ENCODE data around the gene LYST.

DNA sequence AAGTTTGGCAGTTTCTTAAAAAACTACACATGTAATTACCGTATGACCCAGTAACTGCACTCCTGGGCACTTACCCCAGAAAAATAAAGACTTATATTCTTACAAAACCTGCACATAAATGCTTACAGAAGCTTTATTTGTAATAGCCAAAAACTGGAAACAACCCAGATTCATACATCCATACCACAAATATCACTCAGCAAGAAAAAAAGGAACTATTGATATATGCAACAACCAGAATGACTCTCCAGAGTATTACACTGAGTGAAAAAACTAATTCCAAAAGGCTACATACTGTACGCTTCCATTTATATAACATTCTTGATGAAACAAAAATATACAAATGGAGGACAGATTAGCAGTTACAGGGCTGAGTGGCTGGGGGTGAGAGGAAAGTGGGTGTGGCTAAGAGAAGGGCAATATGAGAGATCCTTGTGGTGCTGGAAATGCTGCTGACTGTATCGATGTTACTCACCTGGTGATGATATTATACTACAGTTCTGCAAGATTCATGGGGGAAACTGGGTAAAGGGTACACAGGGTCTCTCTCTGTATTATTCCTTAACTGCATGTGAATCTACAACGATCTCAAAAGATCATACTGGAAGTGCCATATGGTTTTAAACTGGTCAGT, 121.1 kb downstream of the LYST start:
- TF ChIP-seq, protein P1, sequence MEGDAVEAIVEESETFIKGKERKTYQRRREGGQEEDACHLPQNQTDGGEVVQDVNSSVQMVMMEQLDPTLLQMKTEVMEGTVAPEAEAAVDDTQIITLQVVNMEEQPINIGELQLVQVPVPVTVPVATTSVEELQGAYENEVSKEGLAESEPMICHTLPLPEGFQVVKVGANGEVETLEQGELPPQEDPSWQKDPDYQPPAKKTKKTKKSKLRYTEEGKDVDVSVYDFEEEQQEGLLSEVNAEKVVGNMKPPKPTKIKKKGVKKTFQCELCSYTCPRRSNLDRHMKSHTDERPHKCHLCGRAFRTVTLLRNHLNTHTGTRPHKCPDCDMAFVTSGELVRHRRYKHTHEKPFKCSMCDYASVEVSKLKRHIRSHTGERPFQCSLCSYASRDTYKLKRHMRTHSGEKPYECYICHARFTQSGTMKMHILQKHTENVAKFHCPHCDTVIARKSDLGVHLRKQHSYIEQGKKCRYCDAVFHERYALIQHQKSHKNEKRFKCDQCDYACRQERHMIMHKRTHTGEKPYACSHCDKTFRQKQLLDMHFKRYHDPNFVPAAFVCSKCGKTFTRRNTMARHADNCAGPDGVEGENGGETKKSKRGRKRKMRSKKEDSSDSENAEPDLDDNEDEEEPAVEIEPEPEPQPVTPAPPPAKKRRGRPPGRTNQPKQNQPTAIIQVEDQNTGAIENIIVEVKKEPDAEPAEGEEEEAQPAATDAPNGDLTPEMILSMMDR (IDR thresholded peaks at IDR 0.05; ENCODE audit: low read depth, low read length, poor library complexity, severe bottlenecking), result no peak
- no peak for TF ChIP-seq EZH2phosphoT487 (IDR thresholded peaks at IDR 0.05; ENCODE audit: borderline replicate concordance, low read length)

Measured in DOHH2 (cell line).